DMS114 treated with DMSO at 0.1 percent for 48 hours (cell line): ENCODE data around the gene NTM.
"Not testable (repeated sequence)": the region's sequence is repeated elsewhere in the genome, so short reads cannot be mapped to it uniquely, and the experiment has no call there.

ENCODE experiments used
- DNase-seq: peaks from one replicate; lab custom pipeline; 2025; ENCODE audit not compliant: unreplicated experiment; lab: John Stamatoyannopoulos, UW

The NTM gene

DNA sequence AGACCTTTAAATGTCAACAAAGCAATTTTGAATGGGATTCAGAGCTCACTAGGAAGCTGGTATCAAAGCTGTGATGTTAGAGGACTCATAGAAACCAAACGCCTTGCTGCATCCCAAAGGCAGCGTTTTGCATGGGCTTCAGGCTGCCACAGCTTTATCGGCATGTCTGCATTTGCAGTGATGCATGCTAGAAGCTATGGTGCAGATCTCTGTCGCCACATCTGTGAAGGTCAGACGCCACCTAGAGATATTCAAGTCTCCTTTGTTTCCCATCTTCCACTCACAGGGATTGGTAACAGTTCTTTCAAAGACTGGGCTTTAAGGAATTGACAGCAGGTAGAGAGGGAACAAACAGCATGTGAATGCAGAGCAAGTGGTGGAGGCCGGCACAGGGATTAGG is 47.8 kb downstream of the NTM start:
- DNase-seq, result no peak

- DNase-seq, result no peak
Observed at GRCh38 chr11:131421066-131421855, 50.8 kb downstream of the NTM start.

DNA sequence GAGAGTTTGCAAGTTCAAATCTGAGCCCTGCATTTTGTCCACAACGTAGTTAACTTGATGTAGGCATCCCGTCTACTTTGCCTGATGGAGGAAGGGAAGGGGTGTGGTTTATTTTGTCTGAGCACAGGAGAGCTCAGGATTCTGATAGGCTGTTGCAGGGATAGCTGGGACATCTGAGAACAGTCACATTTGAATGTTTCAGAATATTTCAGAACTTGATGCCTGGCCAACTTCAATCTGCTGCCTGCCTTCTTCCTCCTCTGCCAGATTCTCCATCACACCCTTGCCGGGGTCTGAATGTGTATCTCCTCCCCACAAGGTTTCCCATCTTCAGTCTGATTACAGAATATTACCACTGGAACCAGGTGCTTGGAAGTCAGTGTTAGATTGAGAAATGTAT is 51.6 kb downstream of the NTM start:
- DNase-seq, result no peak

DNA sequence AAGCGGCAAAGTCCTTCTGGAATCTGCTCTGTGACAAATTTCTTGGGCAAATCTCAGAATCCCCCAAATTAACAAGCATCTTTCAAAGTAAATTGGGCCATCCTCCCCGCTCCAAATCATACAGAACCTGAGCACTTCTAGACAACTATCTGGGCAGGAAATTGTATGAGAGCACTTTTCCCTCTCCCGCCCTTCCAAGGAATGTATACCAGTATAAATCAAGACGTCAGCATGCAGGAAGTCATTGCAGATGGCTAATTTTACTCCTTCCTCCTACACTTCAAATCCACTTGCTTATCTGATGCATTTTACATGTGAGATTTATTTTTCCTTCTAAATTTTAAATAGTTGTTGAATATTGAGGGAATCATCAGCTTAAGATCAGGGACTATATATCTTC is 52.1 kb downstream of the NTM start:
- no peak for DNase-seq

DNA sequence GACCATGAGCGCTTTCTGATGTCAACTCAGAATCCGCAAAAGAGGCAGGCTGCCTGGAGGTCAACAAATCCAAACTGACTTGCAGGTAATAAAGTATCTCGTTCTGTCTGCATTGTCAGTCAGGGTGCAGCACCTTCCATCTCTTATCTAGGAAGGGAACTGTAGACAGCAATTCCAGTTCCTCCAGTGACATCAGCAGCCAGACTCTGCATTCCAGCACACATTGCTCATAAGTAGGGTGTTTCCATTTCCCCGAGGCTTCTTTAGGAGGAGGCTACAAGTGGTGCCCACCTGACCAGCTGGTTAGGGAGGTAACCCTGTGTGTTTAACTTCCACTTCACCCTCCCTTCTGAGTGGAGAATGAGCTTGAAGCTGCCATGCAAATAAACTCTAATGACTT is 53.3 kb downstream of the NTM start:
- DNase-seq, result no peak

DNA sequence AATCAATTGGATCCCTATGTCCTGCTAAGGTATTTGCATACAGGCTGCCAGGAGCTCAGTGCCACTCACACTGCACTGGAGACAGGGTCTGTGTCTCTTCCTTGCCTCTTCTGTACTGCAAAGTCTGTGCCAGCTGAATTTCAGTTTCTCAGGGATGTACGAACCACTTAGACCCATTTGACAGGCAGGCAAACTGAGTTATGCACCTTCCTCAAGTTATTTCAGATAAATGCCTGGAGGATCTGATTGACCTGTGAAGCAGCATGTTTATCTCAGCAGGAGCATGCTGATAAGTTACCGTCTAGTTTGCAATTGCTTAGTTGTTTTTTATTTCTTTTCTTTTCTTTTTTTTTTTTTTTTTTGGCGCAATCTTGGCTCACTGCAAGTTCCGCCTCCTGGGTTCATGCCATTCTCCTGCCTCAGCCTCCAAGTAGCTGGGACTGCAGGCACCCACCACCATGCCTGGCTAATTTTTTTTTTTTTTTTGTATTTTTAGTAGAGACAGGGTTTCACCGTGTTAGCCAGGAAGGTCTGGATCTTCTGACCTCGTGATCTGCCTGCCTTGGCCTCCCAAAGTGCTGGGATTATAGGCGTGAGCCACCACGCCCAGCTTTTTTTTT is 54.0 kb downstream of the NTM start:
- DNase-seq, result not testable (repeated sequence)

DNA sequence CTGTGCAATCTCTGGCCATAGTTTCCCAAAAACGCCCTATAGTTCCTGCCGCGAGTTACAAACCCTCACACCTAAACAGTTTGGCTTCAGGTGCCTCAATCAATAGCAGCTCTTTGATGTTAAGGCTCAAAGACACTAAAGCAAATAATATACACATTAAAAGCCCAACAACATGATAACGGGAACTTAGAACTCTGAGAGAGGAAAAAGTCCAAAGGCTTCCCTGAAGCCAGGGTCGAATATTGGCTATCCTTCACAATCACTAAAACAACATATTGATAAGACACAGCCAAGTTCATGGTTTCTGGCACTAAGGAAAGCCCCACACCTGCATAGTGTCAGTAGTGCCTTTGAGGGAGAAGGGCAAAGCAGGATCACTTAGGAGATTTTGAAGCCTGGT is 54.9 kb downstream of the NTM start:
- no peak for DNase-seq

GRCh38 chr11:131428853-131429252 is 58.4 kb downstream of the NTM start:
- no peak for DNase-seq

DNA sequence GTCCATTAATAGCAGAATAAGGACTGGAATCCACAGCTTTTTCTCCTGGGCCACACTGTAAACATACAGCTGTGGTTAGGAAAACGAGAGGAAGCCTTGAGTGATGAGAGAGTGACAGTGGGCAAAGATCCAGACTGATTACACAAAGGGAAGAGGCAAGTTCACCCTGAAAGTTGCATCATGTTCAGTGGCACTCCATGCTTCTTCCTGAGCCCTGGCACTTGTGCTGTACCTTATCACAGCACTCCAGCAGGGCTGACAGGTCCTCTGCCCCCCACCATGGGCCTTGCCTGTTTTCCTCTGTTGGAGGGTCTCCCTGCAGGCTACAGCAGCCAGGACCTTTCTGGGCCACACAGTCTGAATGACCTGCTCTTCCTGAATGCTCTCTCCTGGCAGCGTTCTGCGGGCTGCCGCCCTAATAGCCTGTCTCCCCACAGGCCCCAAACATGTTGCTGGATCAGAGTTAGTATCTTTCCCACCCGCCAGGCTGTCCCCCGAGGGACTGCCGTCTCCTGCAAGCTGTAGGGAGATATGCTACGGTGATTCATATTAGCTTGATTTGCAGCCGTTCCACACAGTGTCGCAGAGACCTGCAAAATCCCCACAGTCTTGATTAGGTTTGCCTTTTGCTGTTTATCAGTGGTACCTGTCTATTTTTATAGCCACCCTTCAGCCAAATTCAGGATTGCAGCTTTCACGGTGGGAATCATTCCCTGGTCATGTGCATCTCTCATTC is 60.2 kb downstream of the NTM start:
- DNase-seq, result no peak

DNA sequence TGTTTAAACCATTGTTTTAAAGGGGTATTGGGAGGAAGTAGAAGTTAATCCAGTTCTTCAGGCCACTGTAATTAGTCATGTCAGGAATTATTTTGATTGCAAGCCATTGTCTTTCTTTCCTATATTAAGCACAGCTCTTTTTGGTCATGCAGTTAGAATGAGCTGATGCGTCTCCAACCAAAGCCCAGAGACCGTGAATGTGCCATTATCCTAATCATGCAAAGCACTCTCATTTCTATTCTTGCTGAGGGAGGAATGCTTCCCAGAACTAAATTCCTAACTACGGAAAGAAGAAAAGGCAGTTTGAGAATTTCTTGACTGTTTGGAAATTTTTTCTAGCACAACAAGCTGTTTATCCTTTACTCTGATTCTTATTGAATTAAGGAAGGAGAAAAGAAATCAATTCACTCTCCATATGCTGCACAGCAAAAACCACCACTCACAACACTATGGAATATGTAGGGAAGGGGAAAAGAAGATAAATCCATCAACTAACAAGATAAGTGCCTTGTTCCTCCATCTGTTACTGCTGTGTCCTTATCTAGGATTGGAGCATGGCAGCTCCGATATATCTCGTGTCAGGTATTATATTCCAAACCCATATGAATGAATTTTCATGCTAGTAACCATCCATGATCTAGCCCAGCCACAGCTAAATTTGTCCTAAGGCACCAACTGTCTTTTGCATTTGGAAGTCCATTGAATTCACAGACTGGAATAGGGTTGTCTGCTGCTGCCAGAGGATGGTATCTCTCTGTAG is 70.8 kb downstream of the NTM start:
- DNase-seq, result no peak

- no peak for DNase-seq
Observed at GRCh38 chr11:131446590-131447275, 76.3 kb downstream of the NTM start.

DNA sequence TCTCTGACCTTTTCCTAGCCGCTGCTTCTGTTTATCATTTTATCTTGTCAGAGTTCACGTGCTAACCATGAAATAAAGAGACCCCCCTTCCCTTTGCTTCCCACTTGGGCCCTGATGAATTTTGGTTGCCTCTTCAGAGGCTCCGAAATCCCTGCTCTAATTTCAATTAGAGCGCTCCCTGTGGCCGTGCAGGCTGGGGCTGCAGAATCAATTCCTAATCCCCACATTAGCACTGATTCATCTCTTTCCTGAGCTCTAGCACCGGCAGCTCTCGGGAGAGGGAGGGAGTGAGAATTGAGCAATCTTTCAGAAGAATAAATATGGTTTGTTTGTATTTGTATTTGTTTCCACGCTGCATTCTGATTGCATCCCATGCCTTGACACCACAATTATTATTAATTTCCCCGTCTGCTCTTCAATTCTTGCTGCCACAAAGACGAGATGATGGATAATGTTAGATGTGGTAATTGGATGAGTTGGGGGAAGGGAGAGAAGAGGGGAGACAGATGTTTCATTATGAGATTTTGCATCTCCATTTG is 76.9 kb downstream of the NTM start:
- no peak for DNase-seq

- DNase-seq, result no peak
Observed at GRCh38 chr11:131447898-131448297, 77.5 kb downstream of the NTM start.

- DNase-seq, result no peak
Observed at GRCh38 chr11:131449036-131450019, 78.9 kb downstream of the NTM start.

DNA sequence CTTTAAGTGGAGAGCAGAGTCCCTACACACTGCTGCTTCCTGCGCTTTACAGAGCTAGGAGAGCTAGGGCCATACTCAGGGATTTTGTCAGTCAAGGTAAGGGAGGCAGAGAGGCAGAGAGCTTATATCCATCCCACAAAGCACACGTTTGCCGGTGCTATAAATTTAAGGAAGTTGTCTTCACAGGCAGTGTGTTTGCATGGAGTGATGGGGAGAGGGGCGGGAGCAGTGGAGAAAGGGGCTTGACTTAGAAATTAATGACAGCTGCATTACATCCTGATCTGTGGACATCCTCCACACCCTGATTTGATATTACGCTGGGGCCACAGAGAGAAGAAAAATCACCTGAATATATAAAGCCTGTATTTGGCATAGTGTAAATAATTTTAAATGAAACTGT is 84.1 kb downstream of the NTM start:
- no peak for DNase-seq

GRCh38 chr11:131454989-131455388 is 84.6 kb downstream of the NTM start:
- DNase-seq, result no peak

DNA sequence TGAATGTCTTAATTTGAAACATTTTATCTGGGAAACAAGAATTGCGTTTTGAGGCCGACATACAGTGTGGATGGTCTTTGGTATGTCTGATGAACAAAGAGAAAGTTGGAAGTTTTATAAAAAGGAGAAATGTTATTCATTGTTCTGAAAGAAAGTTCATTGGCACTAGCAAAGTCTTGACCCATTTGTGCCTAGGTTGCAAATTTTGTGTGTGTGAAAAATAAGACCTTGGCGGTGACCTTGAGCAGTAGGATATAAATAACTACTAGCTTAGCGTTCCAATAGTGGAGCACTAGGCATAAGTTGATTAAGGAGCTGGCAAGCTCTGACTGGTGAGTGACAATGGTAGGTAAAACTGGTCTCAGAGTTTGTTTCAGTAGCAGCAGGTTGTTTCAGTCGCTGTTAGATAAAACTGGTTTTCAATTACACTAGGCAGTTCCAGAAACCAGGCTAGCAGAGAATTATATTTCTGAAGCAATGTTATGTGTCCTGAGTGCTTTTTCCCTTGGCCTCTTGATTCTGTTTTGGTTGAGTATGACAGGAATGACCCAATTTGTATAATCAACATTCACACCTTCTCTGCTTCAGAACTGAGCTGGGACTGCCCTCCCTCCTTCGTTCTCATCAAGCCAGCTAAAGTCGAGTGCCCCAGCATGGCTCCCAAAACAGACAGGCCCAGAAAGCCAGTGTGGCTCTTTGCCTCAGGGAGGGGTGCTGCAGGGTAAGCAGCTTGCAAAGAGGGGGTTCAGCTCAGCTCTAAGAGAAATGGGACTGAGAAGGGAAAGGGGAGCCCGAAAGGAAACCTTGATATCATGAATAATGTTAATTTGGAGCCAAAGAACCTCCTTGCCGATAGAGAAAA is 85.7 kb downstream of the NTM start:
- DNase-seq, result no peak

- DNase-seq, result no peak
Observed at GRCh38 chr11:131457163-131457562, 86.7 kb downstream of the NTM start.
